Psoas muscle (tissue), 8 donors: Measurements from ENCODE around the gene MTX1. TPM values are rescaled to one million over a fixed set of nuclear protein-coding genes. Genes with fewer than 3 reads are reported as not detected.
A peak's percentile ranks its signal among the peaks of the same experiment; 100 is the strongest.

Source experiments
- ATAC-seq, 4 donors: fragments of 200-7000 bp; cut with Tn5 transposase; one replicate each; pipeline ENCODE4 v1.9.1; 2020; ENCODE audit warnings: moderate library complexity in 3 of 4, mild to moderate bottlenecking in 2 of 4
- DNase-seq, 2 donors: peaks; one replicate each; pipeline ENCODE4 v3.0.0-alpha.2; 2020
- H3K27ac ChIP-seq: fragments of 200-600 bp; one replicate; pipeline ENCODE4 v1.8.0; 2022
- H3K27me3 ChIP-seq, 3 donors: fragments of 200-600 bp in 1 of 3; one replicate each; pipeline versions ENCODE4 v1.6.1 to v1.8.0; 2013 to 2022; ENCODE audit warnings: low read length in 2 of 3, mild to moderate bottlenecking in 2 of 3, moderate library complexity in 1 of 3; ENCODE audit not compliant: insufficient read depth in 3 of 3
- H3K36me3 ChIP-seq, 2 donors: fragments of 200-600 bp in 1 of 2; one replicate each; pipeline versions ENCODE4 v1.6.1 to v1.8.0; 2013 to 2022; ENCODE audit warnings: low read depth in 1 of 2, mild to moderate bottlenecking in 1 of 2, moderate library complexity in 1 of 2; ENCODE audit not compliant: insufficient read depth in 1 of 2
- H3K4me1 ChIP-seq: fragments of 200-600 bp; one replicate; pipeline ENCODE4 v1.8.0; 2022
- H3K4me3 ChIP-seq: fragments of 200-600 bp; one replicate; pipeline ENCODE4 v1.8.0; 2022; ENCODE audit warnings: mild to moderate bottlenecking
- H3K9me3 ChIP-seq: fragments of 200-600 bp; one replicate; pipeline ENCODE4 v1.8.0; 2022
- WGBS, 3 donors: extraction: QIAGEN DNeasy Blood & Tissue Kit; methylation state at CpG; one replicate each; pipeline versions ENCODE4 v1.1.6 to v1.1.7; 2013; 5-methylcytosine and 5-hydroxymethylcytosine counted together
- intact Hi-C, 2 donors: fragments of 100-400 bp; cut with DNase I; formaldehyde crosslinking; loops; one replicate each; pipeline versions ENCODE4 v1.11.0 to v1.14.2; 2022
- polyA plus RNA-seq, 3 donors: library from polyadenylated mRNA; stranded (reverse); fragments of 200-250 nt; gene quantifications; one replicate each; pipeline ENCODE4 v1.2.3, GENCODE V29; 2013
- total RNA-seq, 4 donors: library from RNA; stranded (reverse); fragmentation: NEBNext Ultra II Directional in 2 of 4; extraction: Animal tissue kit (Norgen Biotek cat#: 25700) in 2 of 4; gene quantifications; one replicate each; pipeline versions ENCODE4 v1.2.1 to v1.2.4, GENCODE V29; 2021 to 2023
- TF ChIP-seq, protein P1 (sequence below): fragments of 200-600 bp; IDR thresholded peaks from one replicate; pipeline ENCODE4 v1.8.0; 2022; ENCODE audit warnings: antibody characterized with exemption
- donor health status: healthy with polysubstance abuse.
- donor health status: DM: no; HTN: no; CAD: no; lungs with moderate emphysema.
- donor health status: Bipolar disorder and iron deficiency.
- donor health status: healthy.
- donor health status: DM: yes; HTN: yes; CAD: no.
- donor health status: DM: no; HTN: no; CAD: no.
- donor health status: DM: no; HTN: no; CAD: no.
- donor health status: DM: yes; HTN: yes; CAD: no.

MTX1 gene
- total and polyA plus RNA-seq, 7 donors = 8.1 to 47.1 (median 17.7) TPM

GRCh38 chr1:155181371-155182051, 27.0 kb upstream of the MTX1 start:
- ATAC-seq (no peak), DNase-seq (no peak)
- intact Hi-C loops = no loop called here
- no peaks in the 10 kb centered on the region for H3K9me3 ChIP-seq
- 89 to 92% (median 92%) methylated on average over 17 to 18 of the region's 18 CpGs for WGBS, 3 donors
- TF ChIP-seq, protein P1, sequence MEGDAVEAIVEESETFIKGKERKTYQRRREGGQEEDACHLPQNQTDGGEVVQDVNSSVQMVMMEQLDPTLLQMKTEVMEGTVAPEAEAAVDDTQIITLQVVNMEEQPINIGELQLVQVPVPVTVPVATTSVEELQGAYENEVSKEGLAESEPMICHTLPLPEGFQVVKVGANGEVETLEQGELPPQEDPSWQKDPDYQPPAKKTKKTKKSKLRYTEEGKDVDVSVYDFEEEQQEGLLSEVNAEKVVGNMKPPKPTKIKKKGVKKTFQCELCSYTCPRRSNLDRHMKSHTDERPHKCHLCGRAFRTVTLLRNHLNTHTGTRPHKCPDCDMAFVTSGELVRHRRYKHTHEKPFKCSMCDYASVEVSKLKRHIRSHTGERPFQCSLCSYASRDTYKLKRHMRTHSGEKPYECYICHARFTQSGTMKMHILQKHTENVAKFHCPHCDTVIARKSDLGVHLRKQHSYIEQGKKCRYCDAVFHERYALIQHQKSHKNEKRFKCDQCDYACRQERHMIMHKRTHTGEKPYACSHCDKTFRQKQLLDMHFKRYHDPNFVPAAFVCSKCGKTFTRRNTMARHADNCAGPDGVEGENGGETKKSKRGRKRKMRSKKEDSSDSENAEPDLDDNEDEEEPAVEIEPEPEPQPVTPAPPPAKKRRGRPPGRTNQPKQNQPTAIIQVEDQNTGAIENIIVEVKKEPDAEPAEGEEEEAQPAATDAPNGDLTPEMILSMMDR = no peak
- H3K4me3 ChIP-seq = no peak overlapping the region
- H3K27ac ChIP-seq = no peak overlapping the region
- H3K27me3 ChIP-seq = no peaks in the 10 kb centered on the region
- peaks cover 10% of the 10 kb centered on the region for H3K4me1 ChIP-seq
- H3K36me3 ChIP-seq = no peaks in the 10 kb centered on the region

GRCh38 chr1:155182052-155182550, 26.4 kb upstream of the MTX1 start:
- Histone ChIP-seq H3K27ac (no peak overlapping the region), H3K27me3 (no peaks in the 10 kb centered on the region), H3K4me1 (peaks cover 10% of the 10 kb centered on the region), H3K4me3 (no peak overlapping the region), H3K9me3 (no peaks in the 10 kb centered on the region), H3K36me3 (no peaks in the 10 kb centered on the region)
- TF ChIP-seq, protein P1 = no peak
- intact Hi-C loops = no loop called here
- DNase-seq (no peak), ATAC-seq (no peak)
- WGBS, 3 donors = 83 to 90% (median 85%) methylated on average over 7 of the region's 7 CpGs

DNA sequence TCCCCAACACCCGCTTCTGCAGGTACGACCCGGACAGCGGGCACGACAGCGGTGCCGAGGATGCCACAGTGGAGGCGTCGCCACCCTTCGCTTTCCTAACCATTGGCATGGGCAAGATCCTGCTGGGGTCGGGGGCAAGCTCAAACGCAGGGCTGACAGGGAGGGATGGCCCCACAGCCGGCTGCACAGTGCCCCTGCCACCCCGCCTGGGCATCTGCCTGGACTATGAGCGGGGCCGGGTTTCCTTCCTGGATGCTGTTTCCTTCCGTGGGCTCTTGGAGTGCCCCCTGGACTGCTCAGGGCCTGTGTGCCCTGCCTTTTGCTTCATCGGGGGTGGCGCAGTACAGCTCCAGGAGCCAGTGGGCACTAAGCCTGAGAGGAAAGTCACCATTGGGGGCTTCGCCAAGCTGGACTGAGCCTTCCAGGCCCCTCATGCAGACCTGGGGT, 24.7 kb upstream of the MTX1 start:
- H3K27ac ChIP-seq = no peak overlapping the region
- TF ChIP-seq, protein P1 = no peak
- 80 to 84% (median 82%) methylated on average over 19 to 20 of the region's 20 CpGs for WGBS, 3 donors
- peaks cover 10% of the 10 kb centered on the region for H3K4me1 ChIP-seq
- intact Hi-C loops = no loop called here
- no peaks in the 10 kb centered on the region for H3K27me3 ChIP-seq
- H3K4me3 ChIP-seq = no peak overlapping the region
- ATAC-seq (no peak), DNase-seq (peak in 1 of 2 donors; percentile 42)
- H3K9me3 ChIP-seq = no peaks in the 10 kb centered on the region
- no peaks in the 10 kb centered on the region for H3K36me3 ChIP-seq

DNA sequence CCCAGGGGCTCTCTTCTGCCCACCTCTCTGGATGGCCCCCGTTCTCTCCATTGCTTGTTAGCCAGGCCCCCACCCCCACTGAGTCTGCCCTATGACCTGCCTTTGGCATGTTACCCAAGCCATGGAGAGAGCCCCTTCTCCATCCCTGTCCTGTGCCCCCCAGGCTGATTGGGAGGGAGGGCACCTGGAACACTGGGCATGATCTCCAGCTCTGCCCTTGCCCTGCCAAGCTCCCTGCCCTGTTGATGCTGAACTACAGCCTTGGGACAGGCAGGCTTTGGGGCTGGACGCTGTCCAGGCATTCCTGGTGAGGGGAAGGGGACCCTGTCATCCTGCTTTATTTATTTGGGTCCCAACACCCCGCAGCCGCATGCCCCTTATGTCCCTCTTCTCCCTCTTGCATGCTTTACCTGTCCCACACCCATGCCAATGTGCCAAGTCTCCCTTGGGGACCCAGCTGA, 24.1 kb upstream of the MTX1 start:
- TF ChIP-seq, protein P1 = no peak
- WGBS, 3 donors = 39 to 61% (median 61%) methylated on average over 3 to 4 of the region's 4 CpGs
- no peak overlapping the region for H3K4me3 ChIP-seq
- ATAC-seq = no peak
- no peaks in the 10 kb centered on the region for H3K36me3 ChIP-seq
- DNase-seq = peak in 1 of 2 donors; percentile 48
- no peaks in the 10 kb centered on the region for H3K27me3 ChIP-seq
- intact Hi-C loops = no loop called here
- H3K9me3 ChIP-seq = no peaks in the 10 kb centered on the region
- peaks cover 10% of the 10 kb centered on the region for H3K4me1 ChIP-seq
- peak overlapping the region; percentile 62 for H3K27ac ChIP-seq
